Activated T-cell treated with anti-CD3 and anti-CD28 coated beads, Interleukin-2, amount 50 U/mL, for 72 hours (primary cell): ENCODE data around the gene GNAT1. TPM values are rescaled to one million over a fixed set of nuclear protein-coding genes. Genes with fewer than 3 reads are reported as not detected.

ENCODE experiments used
- ATAC-seq, 2 donors: fragments of 150-1000 bp; cut with Tn5 transposase; replicated peaks in 1 of 2; 2 replicates each; pipeline ENCODE4 v1.10.0; 2021; ENCODE audit warnings: moderate library complexity in 2 of 2, mild to moderate bottlenecking in 1 of 2
- DNase-seq, 2 donors: peaks; one replicate each; pipeline ENCODE4 v3.0.0; 2021 to 2022; ENCODE audit warnings: mixed read lengths in 1 of 2
- H3K27ac Mint-ChIP-seq: one replicate; pipeline ENCODE4 v1.8.0; 2022; ENCODE audit warnings: mild to moderate bottlenecking, moderate library complexity, mixed read lengths
- H3K27me3 Mint-ChIP-seq: one replicate; pipeline ENCODE4 v1.8.0; 2022; ENCODE audit warnings: low read depth, mixed read lengths
- H3K36me3 Mint-ChIP-seq, 2 donors: one replicate each; pipeline ENCODE4 v1.8.0; 2022; ENCODE audit warnings: mixed read lengths in 2 of 2, mild to moderate bottlenecking in 1 of 2; ENCODE audit not compliant: insufficient read depth in 2 of 2
- H3K4me1 Mint-ChIP-seq: one replicate; pipeline ENCODE4 v1.8.0; 2022; ENCODE audit warnings: low read depth, mixed read lengths
- H3K4me3 Mint-ChIP-seq, 2 donors: one replicate each; pipeline ENCODE4 v1.8.0; 2022; ENCODE audit warnings: mild to moderate bottlenecking in 2 of 2, mixed read lengths in 2 of 2, moderate library complexity in 2 of 2
- H3K9me3 Mint-ChIP-seq, 2 donors: one replicate each; pipeline ENCODE4 v1.8.0; 2022; ENCODE audit warnings: mixed read lengths in 2 of 2
- total RNA-seq, 2 donors: library from RNA; stranded (reverse); gene quantifications; one replicate each; pipeline ENCODE4 v1.2.3, GENCODE V29; 2022

The GNAT1 gene
- total RNA-seq = not detected

- DNase-seq (no peak), ATAC-seq (no peak)
- Mint-ChIP-seq H3K9me3 (no peaks in the 10 kb centered on the region), H3K4me3 (no peak within 1 kb of the TSS), H3K4me1 (peaks cover 12% of the 10 kb centered on the region), H3K27me3 (no peaks in the 10 kb centered on the region), H3K36me3 (no peaks in the 10 kb centered on the region), H3K27ac (no peak within 1 kb of the TSS)
Measured at GRCh38 chr3:50190936-50191660, at the start of gene GNAT1. Gene GNAT1, plus strand, starts transcription at chr3:50191610. Its CDS starts 116 bp downstream, at chr3:50191726.

DNA sequence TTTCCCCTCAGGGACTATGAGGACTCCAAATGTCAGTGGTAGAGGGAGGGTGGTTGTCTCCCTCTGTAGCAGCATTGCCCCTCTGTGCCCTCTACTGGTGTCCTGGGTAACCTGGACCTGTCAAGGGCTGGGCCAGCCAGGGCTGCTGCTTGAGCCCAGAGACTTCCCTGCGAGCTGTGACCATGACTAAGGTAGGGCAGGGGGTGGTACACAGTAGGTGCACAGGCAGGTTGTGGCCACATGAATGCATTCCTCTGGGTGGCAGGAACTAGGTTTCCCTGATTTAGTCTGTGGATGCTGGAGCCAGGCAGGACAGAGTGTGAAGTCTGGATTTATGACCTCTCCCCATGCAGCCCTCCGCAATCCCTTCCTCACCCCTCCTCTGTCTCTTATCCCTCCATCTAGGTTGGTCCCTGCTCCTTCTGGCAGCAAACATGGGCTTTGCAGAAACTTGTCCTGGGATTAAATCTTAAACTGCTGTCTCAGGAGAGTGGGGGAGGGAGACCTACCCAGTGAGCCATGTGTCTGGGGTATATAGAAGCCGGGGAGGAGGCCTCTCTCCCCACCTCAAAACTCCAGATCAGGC is 45.0 kb upstream of the GNAT1 start:
- no peak overlapping the region for H3K4me3 Mint-ChIP-seq
- no peak overlapping the region for H3K27ac Mint-ChIP-seq
- no peak for ATAC-seq

GRCh38 chr3:50147016-50147415 is 44.4 kb upstream of the GNAT1 start:
- no peak overlapping the region for H3K27ac Mint-ChIP-seq
- H3K27me3 Mint-ChIP-seq = no peaks in the 10 kb centered on the region
- H3K36me3 Mint-ChIP-seq = no peaks in the 10 kb centered on the region

More for the DNA sequence above, 45.0 kb upstream of the GNAT1 start:
- no peak for DNase-seq
- Mint-ChIP-seq H3K4me1 (no peaks in the 10 kb centered on the region), H3K9me3 (no peaks in the 10 kb centered on the region), H3K27me3 (no peaks in the 10 kb centered on the region), H3K36me3 (no peaks in the 10 kb centered on the region)

DNA sequence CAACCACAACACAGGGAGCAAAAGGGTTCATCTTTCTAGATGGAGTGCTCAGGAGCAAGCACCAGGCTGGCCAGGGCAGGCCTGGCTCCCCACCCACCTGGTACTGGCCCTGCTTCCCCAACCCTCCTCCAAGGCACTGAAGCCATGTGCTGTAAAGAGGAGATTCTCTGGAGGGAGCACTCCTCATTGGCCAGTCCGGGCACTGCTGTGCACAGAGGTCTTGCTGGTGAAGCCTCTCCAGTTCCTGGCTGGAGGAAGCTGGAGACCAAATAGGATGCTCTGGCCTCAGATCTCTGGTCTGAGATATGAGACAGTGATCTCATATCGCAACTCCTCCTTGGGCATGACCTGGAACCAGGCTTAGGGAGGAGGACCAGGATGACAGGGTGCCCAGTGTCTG is 44.0 kb upstream of the GNAT1 start:
- Mint-ChIP-seq H3K4me1 (no peaks in the 10 kb centered on the region), H3K9me3 (no peaks in the 10 kb centered on the region), H3K4me3 (no peak overlapping the region), H3K27ac (no peak overlapping the region), H3K36me3 (no peaks in the 10 kb centered on the region), H3K27me3 (no peaks in the 10 kb centered on the region)
- no peak for ATAC-seq
- no peak for DNase-seq

More at GRCh38 chr3:50147016-50147415, 44.4 kb upstream of the GNAT1 start:
- Mint-ChIP-seq H3K9me3 (no peaks in the 10 kb centered on the region), H3K4me3 (no peak overlapping the region), H3K4me1 (no peaks in the 10 kb centered on the region)
- DNase-seq = no peak
- ATAC-seq = no peak

GRCh38 chr3:50147861-50148260 is 43.5 kb upstream of the GNAT1 start:
- H3K9me3 Mint-ChIP-seq = no peaks in the 10 kb centered on the region
- no peak overlapping the region for H3K4me3 Mint-ChIP-seq
- H3K27ac Mint-ChIP-seq = no peak overlapping the region
- no peak for ATAC-seq
- no peaks in the 10 kb centered on the region for H3K4me1 Mint-ChIP-seq
- H3K36me3 Mint-ChIP-seq = no peaks in the 10 kb centered on the region
- peaks cover 1% of the 10 kb centered on the region for H3K27me3 Mint-ChIP-seq
- no peak for DNase-seq

- H3K4me3 Mint-ChIP-seq = no peak overlapping the region
- H3K36me3 Mint-ChIP-seq = no peaks in the 10 kb centered on the region
- H3K4me1 Mint-ChIP-seq = peaks cover 6% of the 10 kb centered on the region
- ATAC-seq (no peak), DNase-seq (no peak)
- H3K27me3 Mint-ChIP-seq = peaks cover 18% of the 10 kb centered on the region
- no peak overlapping the region for H3K27ac Mint-ChIP-seq
- no peaks in the 10 kb centered on the region for H3K9me3 Mint-ChIP-seq
Measured at GRCh38 chr3:50150404-50150750, 41.0 kb upstream of the GNAT1 start.

- Mint-ChIP-seq H3K27ac (no peak overlapping the region), H3K36me3 (no peaks in the 10 kb centered on the region)
Measured at GRCh38 chr3:50150863-50151686, 40.3 kb upstream of the GNAT1 start.

DNA sequence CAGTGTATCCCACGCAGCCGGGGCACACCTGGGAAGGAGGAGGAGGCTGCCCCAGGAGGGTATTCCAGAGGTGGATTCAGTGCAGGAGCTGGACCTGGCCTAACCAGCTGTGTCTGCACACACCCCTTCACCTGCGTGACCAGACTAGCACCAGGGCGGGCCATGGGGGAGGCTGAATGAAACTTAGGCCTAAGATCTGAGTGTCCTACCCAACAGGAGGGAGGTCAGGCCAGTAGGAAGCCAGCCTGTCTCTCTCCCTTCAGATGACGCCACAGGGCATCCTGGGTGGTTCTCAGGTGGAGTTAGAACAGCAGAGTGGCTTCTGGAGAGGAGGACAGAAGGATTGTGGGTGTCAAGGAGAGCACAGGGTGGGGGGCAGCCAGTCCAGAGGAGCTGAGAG is 39.7 kb upstream of the GNAT1 start:
- H3K9me3 Mint-ChIP-seq = no peaks in the 10 kb centered on the region
- peaks cover 30% of the 10 kb centered on the region for H3K27me3 Mint-ChIP-seq
- no peaks in the 10 kb centered on the region for H3K36me3 Mint-ChIP-seq
- H3K4me1 Mint-ChIP-seq = peaks cover 11% of the 10 kb centered on the region
- DNase-seq = no peak
- ATAC-seq = no peak
- H3K4me3 Mint-ChIP-seq = no peak overlapping the region
- H3K27ac Mint-ChIP-seq = no peak overlapping the region

More at GRCh38 chr3:50150863-50151686, 40.3 kb upstream of the GNAT1 start:
- Mint-ChIP-seq H3K4me1 (peaks cover 11% of the 10 kb centered on the region), H3K9me3 (no peaks in the 10 kb centered on the region), H3K27me3 (peaks cover 24% of the 10 kb centered on the region), H3K4me3 (no peak overlapping the region)
- no peak for ATAC-seq
- DNase-seq = no peak

- Mint-ChIP-seq H3K4me3 (peak overlapping the region; percentile 82 to 90), H3K27ac (no peak overlapping the region), H3K27me3 (peaks cover 41% of the 10 kb centered on the region), H3K36me3 (no peaks in the 10 kb centered on the region), H3K4me1 (peaks cover 11% of the 10 kb centered on the region), H3K9me3 (no peaks in the 10 kb centered on the region)
- DNase-seq (no peak), ATAC-seq (no peak)
Measured at GRCh38 chr3:50153782-50154475, 37.5 kb upstream of the GNAT1 start.

DNA sequence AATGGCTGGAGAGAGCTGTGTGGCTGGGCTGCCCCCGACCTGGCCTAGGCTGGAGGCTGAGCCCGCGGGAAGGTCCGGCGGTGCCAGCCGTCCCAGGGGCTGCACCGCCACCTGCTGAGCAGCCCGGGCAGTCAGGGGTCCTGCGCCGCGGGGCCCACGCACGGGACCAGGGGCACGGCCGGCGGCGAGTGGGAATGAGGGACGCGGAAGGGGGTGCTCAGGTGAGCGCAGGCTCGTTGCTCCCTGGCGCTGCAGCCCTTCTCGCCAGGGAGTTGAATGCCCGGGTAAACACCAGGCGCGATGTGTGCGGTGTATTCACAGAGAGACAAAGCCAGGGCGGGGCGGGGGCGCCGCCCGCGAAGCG is 37.0 kb upstream of the GNAT1 start:
- ATAC-seq = peak; percentile 34 to 36
- Mint-ChIP-seq H3K27ac (no peak overlapping the region), H3K4me1 (peaks cover 11% of the 10 kb centered on the region), H3K27me3 (peaks cover 41% of the 10 kb centered on the region), H3K9me3 (no peaks in the 10 kb centered on the region), H3K36me3 (no peaks in the 10 kb centered on the region), H3K4me3 (peak overlapping the region; percentile 82 to 90)
- DNase-seq = no peak

DNA sequence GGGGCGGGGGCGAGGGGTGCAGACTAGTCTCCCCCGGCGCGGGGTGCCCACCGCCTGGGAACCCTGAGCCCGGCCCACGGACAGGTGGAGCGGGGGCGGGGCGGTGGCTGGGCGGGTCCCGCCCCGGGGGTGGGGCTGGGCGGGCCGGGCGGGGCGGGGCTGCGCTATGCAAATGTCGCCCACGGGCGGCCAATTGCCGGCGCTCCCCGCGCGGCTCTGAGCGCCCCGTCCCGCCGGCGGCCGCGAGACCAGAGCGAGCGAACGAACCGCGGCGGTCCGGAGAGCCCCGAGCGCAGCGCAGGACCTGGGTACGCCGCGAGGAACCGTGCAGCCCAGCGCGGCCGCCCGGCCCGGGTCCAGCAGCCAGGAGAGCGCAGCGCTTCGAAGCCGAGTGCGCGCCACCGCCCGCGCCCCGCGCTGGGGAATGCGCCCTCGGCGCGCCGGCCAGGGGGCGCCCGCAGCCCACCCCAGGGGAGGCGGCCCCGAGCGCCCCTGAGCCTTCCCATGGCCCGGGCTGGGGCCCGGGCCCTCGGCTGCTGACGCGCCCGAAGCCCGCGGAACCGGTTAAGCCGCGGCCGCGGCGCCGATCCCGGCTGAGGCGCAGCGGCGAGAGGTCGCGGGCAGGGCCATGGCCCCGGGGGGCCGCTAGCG is 36.4 kb upstream of the GNAT1 start, which contains the start of gene SEMA3F:
Gene SEMA3F (plus strand): TSS at position 485 of the 651 bp plus-strand sequence. CDS start 4,299 bp downstream, outside the sequence.
- no peaks in the 10 kb centered on the region for H3K9me3 Mint-ChIP-seq
- H3K27me3 Mint-ChIP-seq = peaks cover 41% of the 10 kb centered on the region
- H3K4me1 Mint-ChIP-seq = peaks cover 11% of the 10 kb centered on the region
- ATAC-seq (peak; percentile 94), DNase-seq (peak; percentile 77 to 79)
- no peaks in the 10 kb centered on the region for H3K36me3 Mint-ChIP-seq
- peak within 1 kb of the TSS; percentile 82 to 90 for H3K4me3 Mint-ChIP-seq
- H3K27ac Mint-ChIP-seq = no peak within 1 kb of the TSS

DNA sequence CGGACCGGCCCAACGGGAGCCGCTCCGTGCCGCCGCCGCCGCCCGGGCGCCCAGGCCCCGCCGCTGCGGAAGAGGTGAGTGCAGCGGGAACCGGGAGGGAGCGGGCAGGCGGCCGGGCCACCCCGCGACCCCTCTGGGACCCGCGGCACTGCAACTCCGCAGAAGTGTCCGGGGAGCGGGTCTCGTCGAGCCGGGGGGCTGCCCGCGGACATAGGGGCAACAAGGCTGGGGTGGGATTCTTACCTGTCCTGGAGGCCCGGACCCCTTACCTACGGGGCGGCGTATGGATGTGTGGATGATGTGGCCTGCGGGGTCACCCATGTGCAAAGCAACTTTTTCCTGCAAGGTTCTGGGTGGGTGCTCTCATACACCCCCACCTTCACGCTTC is 35.9 kb upstream of the GNAT1 start:
- H3K4me3 Mint-ChIP-seq = peak overlapping the region; percentile 71 to 74
- H3K27ac Mint-ChIP-seq = no peak overlapping the region
- peaks cover 11% of the 10 kb centered on the region for H3K4me1 Mint-ChIP-seq
- no peak for DNase-seq
- H3K9me3 Mint-ChIP-seq = no peaks in the 10 kb centered on the region
- no peak for ATAC-seq
- H3K36me3 Mint-ChIP-seq = no peaks in the 10 kb centered on the region
- H3K27me3 Mint-ChIP-seq = peaks cover 41% of the 10 kb centered on the region
